Endometrial microvascular endothelial cells (primary cell): Measurements from ENCODE around the gene SENP5. TPM values are rescaled to one million over a fixed set of nuclear protein-coding genes. Genes with fewer than 3 reads are reported as not detected.

Experiments used
- total RNA-seq: library from RNA; depleted of rRNA; stranded (reverse); fragments of >200 nt; gene quantifications from one replicate; pipeline ENCODE4 v1.2.3, GENCODE V29; 2015; ENCODE audit errors: inconsistent ontology term

Gene SENP5
- total RNA-seq, 1 donor from 2014 or later = 22.7 TPM

Other genes with a start within 250 kb of the SENP5 start
- gene NRROS, start 228.2 kb upstream of the SENP5 start, total RNA-seq = 5.7 TPM
- gene CEP19, start 155.7 kb upstream of the SENP5 start, total RNA-seq = 1.3 TPM
- 20.8 TPM for gene PIGX, start 155.5 kb upstream of the SENP5 start, total RNA-seq
- 78.7 TPM for gene PAK2, start 128.1 kb upstream of the SENP5 start, total RNA-seq
- gene NCBP2, start 74.6 kb downstream of the SENP5 start, total RNA-seq = 68.6 TPM
- 3.0 TPM for gene PIGZ, start 100.9 kb downstream of the SENP5 start, total RNA-seq
- 0.46 TPM for gene MELTF, start 161.9 kb downstream of the SENP5 start, total RNA-seq